HEK293 (cell line): ENCODE results near the gene CNOT2.

ENCODE experiments used
- CTCF ChIA-PET: fragments of 350-600 bp; formaldehyde crosslinking; extraction: SDS; loops from one replicate; lab custom pipeline; 2021; ENCODE audit warnings: antibody characterized with exemption; lab: Yijun Ruan, JAX
- POLR2A ChIA-PET: fragments of 300-600 bp; formaldehyde crosslinking; extraction: SDS; loops from one replicate; lab custom pipeline; 2020; ENCODE audit warnings: antibody characterized with exemption, inconsistent platforms; lab: Yijun Ruan, JAX
- H3K27ac ChIP-seq: fragments of 200-500 bp; sonication (Bioruptor generic); 2 replicates; pipeline ENCODE4 v1.5.1; 2014; ENCODE audit warnings: low read depth, low read length, control low read depth, inconsistent platforms; ENCODE audit errors: extremely low read depth
- H3K36me3 ChIP-seq, 2 experiments: fragments of 200-500 bp in 1 of 2; sonication (Bioruptor generic) in 1 of 2; 1 replicate in 1 of 2; 2 replicates in 1 of 2; pipeline ENCODE4 v1.5.1; 2014 to 2017; ENCODE audit warnings: inconsistent platforms in 2 of 2, low read length in 2 of 2; ENCODE audit not compliant: control insufficient read depth in 2 of 2, insufficient read depth in 1 of 2
- H3K4me1 ChIP-seq: fragments of 200-500 bp; sonication (Bioruptor generic); 2 replicates; pipeline ENCODE4 v1.5.1; 2014; ENCODE audit warnings: mild to moderate bottlenecking, low read length, inconsistent platforms; ENCODE audit not compliant: control insufficient read depth, insufficient read depth
- H3K4me3 ChIP-seq: 2 replicates; pipeline ENCODE4 v1.5.1; 2011; ENCODE audit warnings: low read depth, mild to moderate bottlenecking, control low read depth, low read length, moderate library complexity
- H3K9me3 ChIP-seq: fragments of 200-500 bp; sonication (Bioruptor generic); 2 replicates; pipeline ENCODE4 v1.5.1; 2014; ENCODE audit warnings: low read depth, low read length, inconsistent platforms; ENCODE audit not compliant: control insufficient read depth, insufficient read depth
- GLI4 ChIP-seq: fragments of 450-650 bp; formaldehyde crosslinking; IDR thresholded peaks from 2 replicates; pipeline ENCODE4 v1.5.1; 2016; ENCODE audit warnings: missing biosample characterization, missing genetic modification characterization
- HOXC10 ChIP-seq: sonication (generic); formaldehyde crosslinking; IDR thresholded peaks from 2 replicates; pipeline ENCODE4 v1.8.1; 2023; ENCODE audit warnings: mild to moderate bottlenecking, missing genetic modification reagents
- OVOL3 ChIP-seq: fragments of 450-650 bp; formaldehyde crosslinking; IDR thresholded peaks from 2 replicates; pipeline ENCODE4 v1.5.1; 2016; ENCODE audit warnings: missing biosample characterization, missing genetic modification characterization
- PRDM1 ChIP-seq: fragments of 450-650 bp; formaldehyde crosslinking; IDR thresholded peaks from 2 replicates; pipeline ENCODE4; 2016; ENCODE audit warnings: missing biosample characterization, missing genetic modification characterization
- PRDM6 ChIP-seq: fragments of 450-650 bp; formaldehyde crosslinking; IDR thresholded peaks from 2 replicates; pipeline ENCODE4 v1.5.1; 2017; ENCODE audit warnings: missing biosample characterization, missing genetic modification characterization
- ZNF184 ChIP-seq: fragments of 450-650 bp; IDR thresholded peaks from 2 replicates; pipeline ENCODE4 v1.5.1; 2018; ENCODE audit warnings: missing biosample characterization, mild to moderate bottlenecking, missing genetic modification characterization
- ZNF248 ChIP-seq: fragments of 450-650 bp; formaldehyde crosslinking; IDR thresholded peaks from 2 replicates; pipeline ENCODE4 v1.5.1; 2017; ENCODE audit warnings: missing biosample characterization, missing genetic modification characterization
- TF ChIP-seq, protein P1 (sequence below): fragments of 450-650 bp; formaldehyde crosslinking; conservative IDR thresholded peaks from 2 replicates; pipeline ENCODE4 v1.5.1; 2016; ENCODE audit warnings: low read depth, missing biosample characterization, missing genetic modification characterization

CNOT2 gene

GRCh38 chr12:70255311-70255710 lies 12.1 kb downstream of the CNOT2 start:
- POLR2A ChIA-PET = interaction anchor here (0.6 kb wide), 1 partner anchor 32 kb away, joined by 4 read pairs; no protein-coding TSS in a partner anchor
- CTCF ChIA-PET = no interaction called here

DNA sequence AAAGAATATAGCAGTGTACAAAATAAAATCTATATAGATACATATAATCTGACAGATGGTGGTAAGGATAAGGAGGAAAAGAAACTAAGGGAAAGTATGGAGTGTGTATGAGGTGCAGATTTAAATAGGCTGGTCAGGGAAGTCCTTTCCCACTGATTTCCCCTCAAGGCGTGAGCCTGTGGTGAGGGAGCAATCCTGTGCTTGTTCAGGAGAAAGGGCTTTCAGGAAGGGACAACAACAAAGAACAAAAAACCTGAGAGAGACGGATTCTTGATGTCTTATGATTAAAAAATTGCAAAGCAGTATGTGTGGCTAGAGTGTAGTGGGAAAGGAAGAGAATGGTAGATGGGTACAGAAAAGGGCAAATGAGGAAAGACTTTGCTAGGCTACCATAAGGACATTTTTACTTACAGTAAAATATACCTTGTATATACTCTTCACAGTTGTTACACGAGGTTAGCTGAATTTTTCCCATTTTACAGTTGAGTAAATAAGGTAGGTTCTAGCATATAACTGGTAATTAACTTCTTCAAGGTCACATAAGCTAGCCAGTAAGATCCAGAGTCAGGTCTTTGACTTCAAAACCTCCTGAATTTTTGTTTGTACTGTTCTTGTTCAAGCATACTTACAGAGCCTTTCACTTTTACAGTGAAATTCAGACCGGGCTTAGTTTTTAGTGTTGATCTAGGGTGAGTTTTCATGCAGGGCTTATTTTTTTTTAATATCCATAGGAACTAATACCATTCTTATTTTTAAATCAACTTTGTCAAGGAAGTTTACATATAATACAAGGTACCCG lies 15.6 kb downstream of the CNOT2 start:
- ChIA-PET POLR2A (no interaction called here), CTCF (no interaction called here)
- TF ChIP-seq PRDM1 (tag by site-specific recombination) (peak; percentile 54), ZNF184 (tag by site-specific recombination) (no peak)
- H3K9me3 ChIP-seq = no peaks in the 10 kb centered on the region
- no peak overlapping the region for H3K27ac ChIP-seq
- H3K36me3 ChIP-seq = no peaks in the 10 kb centered on the region; a peak in 2 of 3 replicates
- peaks cover 10% of the 10 kb centered on the region for H3K4me1 ChIP-seq
- H3K4me3 ChIP-seq = no peak overlapping the region

More at GRCh38 chr12:70255311-70255710, 12.1 kb downstream of the CNOT2 start:
- TF ChIP-seq PRDM6 (tag by site-specific recombination) (peak; percentile 86), PRDM1 (tag by site-specific recombination) (peak; percentile 64; the same call in 1 of the 2 replicates), ZNF248 (tag by site-specific recombination) (no peak)
- Histone ChIP-seq H3K4me1 (peaks cover 22% of the 10 kb centered on the region), H3K9me3 (no peaks in the 10 kb centered on the region), H3K4me3 (no peak overlapping the region), H3K27ac (no peak overlapping the region), H3K36me3 (no peaks in the 10 kb centered on the region)

GRCh38 chr12:70260646-70261045 lies 17.4 kb downstream of the CNOT2 start:
- no peak overlapping the region for H3K27ac ChIP-seq
- POLR2A ChIA-PET = no interaction called here
- peaks cover 12% of the 10 kb centered on the region for H3K4me1 ChIP-seq
- H3K36me3 ChIP-seq = no peaks in the 10 kb centered on the region; a peak in 2 of 3 replicates
- H3K9me3 ChIP-seq = no peaks in the 10 kb centered on the region
- no peak for TF ChIP-seq PRDM1 (tag by site-specific recombination)
- TF ChIP-seq GLI4 (tag by site-specific recombination) = no peak
- TF ChIP-seq, protein P1, sequence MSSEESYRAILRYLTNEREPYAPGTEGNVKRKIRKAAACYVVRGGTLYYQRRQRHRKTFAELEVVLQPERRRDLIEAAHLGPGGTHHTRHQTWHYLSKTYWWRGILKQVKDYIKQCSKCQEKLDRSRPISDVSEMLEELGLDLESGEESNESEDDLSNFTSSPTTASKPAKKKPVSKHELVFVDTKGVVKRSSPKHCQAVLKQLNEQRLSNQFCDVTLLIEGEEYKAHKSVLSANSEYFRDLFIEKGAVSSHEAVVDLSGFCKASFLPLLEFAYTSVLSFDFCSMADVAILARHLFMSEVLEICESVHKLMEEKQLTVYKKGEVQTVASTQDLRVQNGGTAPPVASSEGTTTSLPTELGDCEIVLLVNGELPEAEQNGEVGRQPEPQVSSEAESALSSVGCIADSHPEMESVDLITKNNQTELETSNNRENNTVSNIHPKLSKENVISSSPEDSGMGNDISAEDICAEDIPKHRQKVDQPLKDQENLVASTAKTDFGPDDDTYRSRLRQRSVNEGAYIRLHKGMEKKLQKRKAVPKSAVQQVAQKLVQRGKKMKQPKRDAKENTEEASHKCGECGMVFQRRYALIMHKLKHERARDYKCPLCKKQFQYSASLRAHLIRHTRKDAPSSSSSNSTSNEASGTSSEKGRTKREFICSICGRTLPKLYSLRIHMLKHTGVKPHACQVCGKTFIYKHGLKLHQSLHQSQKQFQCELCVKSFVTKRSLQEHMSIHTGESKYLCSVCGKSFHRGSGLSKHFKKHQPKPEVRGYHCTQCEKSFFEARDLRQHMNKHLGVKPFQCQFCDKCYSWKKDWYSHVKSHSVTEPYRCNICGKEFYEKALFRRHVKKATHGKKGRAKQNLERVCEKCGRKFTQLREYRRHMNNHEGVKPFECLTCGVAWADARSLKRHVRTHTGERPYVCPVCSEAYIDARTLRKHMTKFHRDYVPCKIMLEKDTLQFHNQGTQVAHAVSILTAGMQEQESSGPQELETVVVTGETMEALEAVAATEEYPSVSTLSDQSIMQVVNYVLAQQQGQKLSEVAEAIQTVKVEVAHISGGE (tag by site-specific recombination) = no peak
- no peak for TF ChIP-seq ZNF184 (tag by site-specific recombination)
- CTCF ChIA-PET = no interaction called here
- no peak overlapping the region for H3K4me3 ChIP-seq

GRCh38 chr12:70264067-70264867 lies 21.0 kb downstream of the CNOT2 start:
- H3K36me3 ChIP-seq = no peaks in the 10 kb centered on the region; a peak in 2 of 3 replicates
- H3K4me3 ChIP-seq = no peak overlapping the region
- ChIA-PET CTCF (no interaction called here), POLR2A (no interaction called here)
- no peaks in the 10 kb centered on the region for H3K9me3 ChIP-seq
- H3K27ac ChIP-seq = no peak overlapping the region
- no peak for TF ChIP-seq HOXC10 (CRISPR knock-in tag)
- TF ChIP-seq OVOL3 (tag by site-specific recombination) = no peak
- peaks cover 13% of the 10 kb centered on the region for H3K4me1 ChIP-seq
